Breast epithelium (tissue), 3 donors: ENCODE data around the gene PAGE3.

Experiments
- CTCF ChIP-seq, 3 donors: fragments of 450-650 bp; IDR thresholded peaks; one replicate each; pipeline ENCODE4 v1.5.1; 2016 to 2017; ENCODE audit warnings: antibody characterized with exemption in 3 of 3, mild to moderate bottlenecking in 3 of 3, moderate library complexity in 3 of 3
- POLR2A ChIP-seq: fragments of 450-650 bp; IDR thresholded peaks from one replicate; pipeline ENCODE4 v1.6.1; 2016; ENCODE audit warnings: antibody characterized with exemption, mild to moderate bottlenecking, moderate library complexity

- no peak for TF ChIP-seq CTCF (IDR thresholded peaks at IDR 0.05)
- TF ChIP-seq POLR2A = no peak
Measured at GRCh38 chrX:55220119-55220794, 44.5 kb downstream of the PAGE3 start, which contains the start of gene PAGE5.
